ENCODE data around the gene RFLNA.

DNA sequence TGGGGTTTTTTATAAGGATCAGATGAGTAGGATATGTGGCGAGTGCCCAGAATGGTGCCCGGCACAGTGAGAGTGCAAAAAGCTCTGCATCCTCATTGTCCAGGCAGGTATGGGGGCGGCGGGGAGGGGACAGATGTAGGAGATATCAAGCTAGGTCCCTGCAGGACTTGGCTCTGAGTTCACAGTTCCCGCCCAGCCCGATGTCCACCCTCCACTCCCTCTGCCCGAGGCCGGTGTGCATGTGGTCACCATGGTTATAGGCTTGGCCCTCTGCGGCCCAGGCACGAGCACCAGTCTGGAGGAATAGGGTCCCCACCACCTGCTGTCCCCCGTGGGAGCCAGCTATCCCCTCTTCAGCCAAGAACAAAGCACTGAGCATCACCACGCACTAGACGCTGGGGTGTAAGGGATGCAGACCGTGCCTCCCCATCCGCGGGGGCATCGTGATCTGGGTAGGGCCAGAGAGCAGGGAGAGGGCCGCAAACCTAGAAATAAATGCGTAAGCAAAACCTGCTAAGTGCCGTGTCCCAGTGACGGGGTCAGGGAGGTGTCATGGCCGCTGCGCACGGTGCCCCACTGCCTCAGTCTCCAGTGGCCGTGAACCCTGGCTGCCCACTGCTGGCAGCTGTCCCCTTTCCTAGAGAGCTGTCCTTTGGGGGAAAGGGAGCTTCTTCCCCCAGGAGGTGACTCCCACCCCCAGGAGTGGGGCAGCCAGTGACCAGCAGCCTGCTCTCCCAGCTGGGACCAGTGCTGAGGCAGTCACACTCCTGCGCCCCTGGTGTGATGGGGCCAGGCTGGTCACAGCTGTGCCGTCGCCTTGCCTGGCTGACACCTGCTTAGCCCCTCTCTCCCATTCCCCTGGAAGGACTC, 12.0 kb downstream of the RFLNA start:
- TF ChIP-seq, protein P1, sequence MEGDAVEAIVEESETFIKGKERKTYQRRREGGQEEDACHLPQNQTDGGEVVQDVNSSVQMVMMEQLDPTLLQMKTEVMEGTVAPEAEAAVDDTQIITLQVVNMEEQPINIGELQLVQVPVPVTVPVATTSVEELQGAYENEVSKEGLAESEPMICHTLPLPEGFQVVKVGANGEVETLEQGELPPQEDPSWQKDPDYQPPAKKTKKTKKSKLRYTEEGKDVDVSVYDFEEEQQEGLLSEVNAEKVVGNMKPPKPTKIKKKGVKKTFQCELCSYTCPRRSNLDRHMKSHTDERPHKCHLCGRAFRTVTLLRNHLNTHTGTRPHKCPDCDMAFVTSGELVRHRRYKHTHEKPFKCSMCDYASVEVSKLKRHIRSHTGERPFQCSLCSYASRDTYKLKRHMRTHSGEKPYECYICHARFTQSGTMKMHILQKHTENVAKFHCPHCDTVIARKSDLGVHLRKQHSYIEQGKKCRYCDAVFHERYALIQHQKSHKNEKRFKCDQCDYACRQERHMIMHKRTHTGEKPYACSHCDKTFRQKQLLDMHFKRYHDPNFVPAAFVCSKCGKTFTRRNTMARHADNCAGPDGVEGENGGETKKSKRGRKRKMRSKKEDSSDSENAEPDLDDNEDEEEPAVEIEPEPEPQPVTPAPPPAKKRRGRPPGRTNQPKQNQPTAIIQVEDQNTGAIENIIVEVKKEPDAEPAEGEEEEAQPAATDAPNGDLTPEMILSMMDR (IDR thresholded peaks at IDR 0.05 in 4 of 5, conservative IDR thresholded peaks at IDR 0.05 in 1 of 5) = no peak
- no peak for TF ChIP-seq POLR2A (IDR thresholded peaks at IDR 0.05)
